ENCODE data around the gene ZNF143.
A peak's percentile ranks its signal among the peaks of the same experiment; 100 is the strongest.

Gene ZNF143

DNA sequence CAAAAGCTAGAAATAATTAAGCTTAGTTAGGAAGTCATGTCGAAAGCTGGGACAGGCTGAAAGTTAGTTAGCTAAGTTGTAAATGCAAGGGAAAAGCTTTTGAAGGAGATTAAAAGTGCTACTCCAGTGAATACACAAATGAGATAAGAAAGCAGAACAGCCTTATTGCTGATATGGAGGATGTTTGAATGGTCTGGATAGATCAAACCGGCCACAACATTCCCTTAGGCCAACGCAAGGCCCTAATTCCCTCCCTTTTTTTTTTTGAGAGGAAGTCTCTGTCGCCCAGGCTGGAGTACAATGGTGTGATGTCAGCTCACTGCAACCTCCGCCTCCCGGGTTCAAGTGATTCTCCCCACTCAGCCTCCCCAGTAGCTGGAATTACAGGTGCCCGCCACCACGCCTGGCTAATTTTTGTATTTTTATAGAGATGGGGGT is 89.4 kb downstream of the ZNF143 start:
- TF ChIP-seq ZFX (IDR thresholded peaks at IDR 0.05): no peak
- TF ChIP-seq, protein P1, sequence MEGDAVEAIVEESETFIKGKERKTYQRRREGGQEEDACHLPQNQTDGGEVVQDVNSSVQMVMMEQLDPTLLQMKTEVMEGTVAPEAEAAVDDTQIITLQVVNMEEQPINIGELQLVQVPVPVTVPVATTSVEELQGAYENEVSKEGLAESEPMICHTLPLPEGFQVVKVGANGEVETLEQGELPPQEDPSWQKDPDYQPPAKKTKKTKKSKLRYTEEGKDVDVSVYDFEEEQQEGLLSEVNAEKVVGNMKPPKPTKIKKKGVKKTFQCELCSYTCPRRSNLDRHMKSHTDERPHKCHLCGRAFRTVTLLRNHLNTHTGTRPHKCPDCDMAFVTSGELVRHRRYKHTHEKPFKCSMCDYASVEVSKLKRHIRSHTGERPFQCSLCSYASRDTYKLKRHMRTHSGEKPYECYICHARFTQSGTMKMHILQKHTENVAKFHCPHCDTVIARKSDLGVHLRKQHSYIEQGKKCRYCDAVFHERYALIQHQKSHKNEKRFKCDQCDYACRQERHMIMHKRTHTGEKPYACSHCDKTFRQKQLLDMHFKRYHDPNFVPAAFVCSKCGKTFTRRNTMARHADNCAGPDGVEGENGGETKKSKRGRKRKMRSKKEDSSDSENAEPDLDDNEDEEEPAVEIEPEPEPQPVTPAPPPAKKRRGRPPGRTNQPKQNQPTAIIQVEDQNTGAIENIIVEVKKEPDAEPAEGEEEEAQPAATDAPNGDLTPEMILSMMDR (conservative IDR thresholded peaks at IDR 0.05): no peak
- no peak overlapping the region for H3K27ac ChIP-seq

DNA sequence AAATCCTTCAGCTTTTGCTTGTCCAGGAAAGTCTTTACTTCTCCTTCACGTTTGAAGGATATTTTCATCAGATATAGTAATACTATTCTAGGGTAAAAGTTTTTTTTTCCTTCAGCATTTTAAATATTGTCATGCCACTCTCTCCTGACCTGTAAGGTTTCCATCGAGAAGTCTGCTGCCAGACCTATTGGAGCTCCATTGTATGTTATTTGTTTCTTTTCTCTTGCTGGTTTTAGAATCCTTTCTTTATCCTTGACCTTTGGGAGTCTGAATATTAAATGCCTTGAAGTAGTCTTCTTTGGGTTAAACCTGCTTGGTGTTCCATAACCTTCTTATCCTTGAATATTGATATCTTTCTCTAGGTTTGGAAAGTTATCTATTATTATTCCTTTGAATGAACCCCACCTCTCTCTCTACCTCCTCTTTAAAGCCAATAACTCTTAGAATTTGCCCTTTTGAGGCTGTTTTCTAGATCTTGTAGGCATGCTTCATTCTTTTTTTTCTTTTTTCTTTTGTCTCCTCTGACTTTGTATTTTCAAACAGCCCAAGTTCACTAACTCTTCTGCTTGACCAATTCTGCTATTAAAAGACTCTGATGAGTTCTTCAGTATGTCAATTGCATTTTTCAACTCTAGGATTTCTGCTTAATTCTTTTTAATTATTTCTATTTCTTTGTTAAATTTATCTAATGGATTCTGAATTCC is 100.6 kb downstream of the ZNF143 start:
- H3K27ac ChIP-seq: no peak overlapping the region
- TF ChIP-seq, protein P1 (conservative IDR thresholded peaks at IDR 0.05): no peak
- no peak for TF ChIP-seq ZFX (IDR thresholded peaks at IDR 0.05)

DNA sequence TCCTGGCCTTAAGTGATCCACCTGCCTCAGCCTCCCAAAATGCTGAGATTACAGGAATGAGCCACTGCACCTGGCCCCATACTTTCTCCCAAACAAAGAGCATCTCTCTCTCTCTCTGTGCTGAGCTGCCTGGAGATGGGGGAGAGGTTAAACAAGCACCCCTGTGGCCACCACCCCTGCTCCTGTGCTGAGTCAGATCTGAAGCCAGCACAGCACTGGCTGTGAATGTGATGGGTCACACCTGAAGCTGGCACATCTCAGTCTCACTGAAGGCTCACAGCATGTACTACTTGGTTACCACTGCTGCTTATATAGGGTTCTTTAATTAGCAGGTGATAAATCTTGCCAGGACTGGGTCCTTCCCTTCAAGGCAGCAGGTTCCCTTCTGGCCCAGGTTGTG is 101.9 kb downstream of the ZNF143 start:
- TF ChIP-seq, protein P1 (conservative IDR thresholded peaks at IDR 0.05): no peak
- TF ChIP-seq ZFX (IDR thresholded peaks at IDR 0.05): no peak

DNA sequence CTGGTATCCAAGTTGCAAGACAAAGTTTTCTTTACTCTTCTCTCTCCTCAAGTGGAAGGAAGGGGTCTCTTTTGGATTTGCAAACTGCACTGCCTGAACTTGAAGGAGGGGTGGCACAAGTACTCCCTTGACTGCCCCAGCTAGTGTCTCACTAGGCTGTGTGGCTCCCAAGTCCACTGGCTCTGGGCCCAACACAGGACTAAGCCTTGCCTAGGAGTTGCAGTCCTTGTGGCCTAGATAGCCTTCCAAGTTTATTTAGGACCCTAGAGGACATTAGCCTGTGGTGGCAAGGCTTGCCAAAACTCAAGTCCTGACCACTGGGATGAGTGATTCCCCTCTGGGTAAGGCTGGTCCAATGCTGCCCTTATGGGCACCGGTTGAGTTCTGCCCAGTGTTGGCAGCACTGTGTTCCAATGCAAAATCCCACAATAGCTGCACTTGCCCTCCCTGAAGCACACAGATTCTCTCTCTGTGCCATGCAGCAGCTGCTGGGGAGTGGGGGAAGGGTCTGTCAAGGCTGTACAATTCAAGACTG is 102.5 kb downstream of the ZNF143 start:
- TF ChIP-seq, protein P1 (conservative IDR thresholded peaks at IDR 0.05): no peak
- no peak for TF ChIP-seq ZFX (IDR thresholded peaks at IDR 0.05)
- H3K27ac ChIP-seq: no peak overlapping the region

More for the DNA sequence above, 101.9 kb downstream of the ZNF143 start:
- no peak overlapping the region for H3K27ac ChIP-seq

DNA sequence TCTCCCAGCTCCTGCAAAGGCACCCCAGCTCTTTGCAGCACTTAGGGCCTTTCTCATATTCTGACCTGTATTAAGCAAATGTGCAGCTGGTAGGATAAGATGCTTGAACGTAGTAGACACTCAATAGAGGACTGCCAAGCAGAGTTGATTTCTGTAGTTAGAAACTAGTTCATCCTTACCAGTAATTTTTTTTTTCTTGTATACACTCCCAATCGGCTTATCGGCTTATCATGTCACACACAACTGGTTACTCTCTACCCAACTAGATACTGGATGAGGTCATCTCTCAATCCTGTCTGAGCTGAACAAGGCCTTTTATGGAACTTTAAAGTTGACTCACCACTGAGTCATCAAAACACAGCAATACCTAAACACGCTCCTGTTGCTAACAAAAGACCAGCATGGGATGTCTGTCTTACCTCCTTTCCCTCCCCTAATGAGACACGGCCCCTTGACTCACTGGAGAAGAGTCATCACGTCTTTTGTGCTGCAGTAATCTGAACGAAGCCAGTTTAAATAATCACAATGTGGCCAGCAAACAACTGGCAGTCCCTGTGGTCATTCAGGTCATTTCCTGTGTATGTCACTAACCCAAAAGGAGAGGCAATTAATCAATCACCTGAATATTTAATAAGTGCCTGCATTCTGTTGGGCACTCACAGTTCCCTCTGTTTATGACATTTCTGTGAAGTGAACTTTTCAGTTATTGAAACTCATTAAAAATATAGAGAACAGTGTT is 105.2 kb downstream of the ZNF143 start:
- no peak overlapping the region; the same call in 1 of the 2 replicates for H3K27ac ChIP-seq

DNA sequence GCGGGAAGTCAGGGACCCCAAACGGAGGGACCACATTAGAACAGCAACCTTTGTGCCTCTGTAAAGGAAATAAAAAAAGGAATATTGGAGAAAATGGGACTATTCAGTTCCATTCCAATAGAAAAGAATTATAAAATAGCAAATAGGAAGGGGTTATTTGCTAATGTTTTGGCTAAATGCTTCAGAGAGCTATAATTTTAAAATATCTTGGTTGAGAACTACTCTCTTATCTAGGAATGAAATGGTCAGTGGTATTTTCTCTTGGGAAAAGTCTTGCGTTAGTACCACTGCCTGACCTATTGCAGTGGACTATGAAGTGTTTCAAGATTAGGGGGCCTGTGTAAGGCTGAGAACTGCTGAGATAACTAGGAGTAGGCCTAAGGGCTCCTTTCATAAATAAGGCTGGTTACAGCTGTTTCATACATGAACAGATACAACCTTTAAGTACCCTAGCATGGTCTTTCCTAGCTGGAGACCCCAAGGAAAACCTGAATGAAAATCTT is 105.8 kb downstream of the ZNF143 start:
- no peak overlapping the region for H3K27ac ChIP-seq
- no peak for TF ChIP-seq ZFX (IDR thresholded peaks at IDR 0.05)
- TF ChIP-seq, protein P1 (conservative IDR thresholded peaks at IDR 0.05): no peak

More for the DNA sequence above, 105.2 kb downstream of the ZNF143 start:
- TF ChIP-seq ZFX (IDR thresholded peaks at IDR 0.05): no peak
- TF ChIP-seq, protein P1 (conservative IDR thresholded peaks at IDR 0.05): no peak

DNA sequence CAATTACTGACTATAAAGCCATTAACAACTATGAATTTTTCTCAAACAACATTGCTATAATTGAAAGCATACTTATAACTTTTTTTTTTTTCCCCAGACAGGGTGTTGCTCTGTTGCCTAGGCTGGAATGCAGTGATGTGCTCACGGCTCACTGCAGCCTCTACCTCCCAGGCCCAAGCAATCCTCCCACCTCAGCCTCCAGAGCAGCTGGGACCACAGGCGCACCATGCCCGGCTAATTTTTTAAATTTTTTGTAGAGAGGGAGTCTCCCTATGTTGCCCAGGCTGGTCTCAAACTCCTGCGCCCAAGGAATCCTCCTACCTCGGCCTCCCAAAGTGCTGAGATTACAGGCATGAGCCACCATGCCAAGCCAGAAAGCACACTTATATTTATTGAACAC is 106.6 kb downstream of the ZNF143 start:
- TF ChIP-seq, protein P1 (conservative IDR thresholded peaks at IDR 0.05): no peak
- no peak for TF ChIP-seq ZFX (IDR thresholded peaks at IDR 0.05)
- H3K27ac ChIP-seq: peak overlapping the region; percentile 41
